Smooth muscle cell (in vitro differentiated cells): ENCODE results near the gene DPYD. TPM values are rescaled to one million over a fixed set of nuclear protein-coding genes. Genes with fewer than 3 reads are reported as not detected.

Experiments
- DNase-seq: peaks from one replicate; lab custom pipeline; 2025; ENCODE audit not compliant: unreplicated experiment; lab: John Stamatoyannopoulos, UW
- H2AFZ ChIP-seq: fragments of 200-600 bp; sonication (generic); 2 replicates; pipeline ENCODE4 v1.6.0; 2016; ENCODE audit warnings: antibody characterized with exemption, low read depth, mild to moderate bottlenecking
- H3F3A ChIP-seq: fragments of 200-600 bp; sonication (generic); 2 replicates; pipeline ENCODE4 v1.6.0; 2017; ENCODE audit warnings: antibody characterized with exemption, low read depth
- H3K27ac ChIP-seq: fragments of 200-600 bp; sonication (generic); 2 replicates; pipeline ENCODE4 v1.5.1; 2016; ENCODE audit warnings: low read depth, mild to moderate bottlenecking
- H3K27me3 ChIP-seq: fragments of 200-600 bp; sonication (generic); 2 replicates; pipeline ENCODE4 v1.6.1; 2016; ENCODE audit warnings: low read depth, mild to moderate bottlenecking
- H3K36me3 ChIP-seq: fragments of 200-600 bp; sonication (generic); 2 replicates; pipeline ENCODE4 v1.5.1; 2016; ENCODE audit warnings: low read depth
- H3K4me1 ChIP-seq: fragments of 200-600 bp; sonication (generic); 2 replicates; pipeline ENCODE4 v1.5.1; 2016; ENCODE audit warnings: low read depth
- H3K4me2 ChIP-seq: fragments of 200-600 bp; sonication (generic); 2 replicates; pipeline ENCODE4 v1.6.0; 2016; ENCODE audit warnings: mild to moderate bottlenecking
- H3K4me3 ChIP-seq: fragments of 200-600 bp; sonication (generic); 2 replicates; pipeline ENCODE4 v1.5.1; 2016; ENCODE audit warnings: mild to moderate bottlenecking
- H3K79me2 ChIP-seq: fragments of 200-600 bp; sonication (generic); 2 replicates; pipeline ENCODE4 v1.6.0; 2016; ENCODE audit warnings: low read depth, mild to moderate bottlenecking
- H3K9ac ChIP-seq: fragments of 200-600 bp; sonication (generic); 2 replicates; pipeline ENCODE4 v1.6.0; 2016; ENCODE audit warnings: low read depth
- H3K9me3 ChIP-seq: fragments of 200-600 bp; sonication (generic); replicated peaks from 2 replicates; pipeline ENCODE4 v1.5.1; 2016; ENCODE audit warnings: low read depth
- H4K20me1 ChIP-seq: fragments of 200-600 bp; sonication (generic); 2 replicates; pipeline ENCODE4 v1.6.0; 2016; ENCODE audit warnings: low read depth
- WGBS: methylation state at CpG from one replicate; pipeline ENCODE4 v1.1.7; 2016; ENCODE audit warnings: low lambda C conversion rate; 5-methylcytosine and 5-hydroxymethylcytosine counted together
- polyA plus RNA-seq: library from polyadenylated mRNA; unstranded; fragments of >200 nt; fragmentation: Nextera tagmentation; extraction: Ambion mirVana; gene quantifications from 2 replicates; pipeline ENCODE4 v1.2.1, GENCODE V29; 2016
- total RNA-seq: library from RNA; depleted of rRNA; stranded (reverse); fragments of >200 nt; gene quantifications from 2 replicates; pipeline ENCODE4 v1.2.3, GENCODE V29; 2014
- TF ChIP-seq, protein P1 (sequence below): fragments of 200-600 bp; sonication (generic); IDR thresholded peaks from 2 replicates; pipeline ENCODE4 v1.5.1; 2017; ENCODE audit warnings: borderline replicate concordance, mild to moderate bottlenecking, antibody characterized with exemption; ENCODE audit not compliant: insufficient read depth, poor library complexity, severe bottlenecking

DPYD gene
- total and polyA plus RNA-seq, 2 experiments from 2014 or later, result 1.8 to 2.0 TPM

DNA sequence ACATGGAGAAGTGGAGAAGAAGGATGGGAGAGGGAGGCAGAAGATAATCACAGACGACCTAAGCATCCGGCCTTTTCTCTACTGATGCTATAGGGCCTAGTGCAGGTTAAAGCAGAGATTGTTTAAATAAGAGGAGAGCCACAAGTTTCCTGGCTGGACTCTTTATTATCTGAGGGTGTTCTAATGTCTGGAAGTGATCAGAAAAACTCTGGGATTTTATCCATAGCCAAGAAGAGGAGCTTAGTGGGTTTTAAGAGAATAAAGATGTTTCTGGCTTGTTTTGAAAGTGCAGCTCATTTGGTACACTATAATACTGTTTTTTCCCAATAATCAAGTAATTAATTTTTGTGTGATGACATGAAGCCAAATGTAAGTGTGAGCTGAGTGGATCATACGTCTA lies 780.2 kb downstream of the DPYD start:
- Histone ChIP-seq H3K9me3 (no peaks in the 10 kb centered on the region), H3K79me2 (no peaks in the 10 kb centered on the region), H2AFZ (no peak overlapping the region), H3K4me1 (no peaks in the 10 kb centered on the region), H3K4me3 (no peak overlapping the region), H4K20me1 (no peaks in the 10 kb centered on the region), H3K4me2 (no peak overlapping the region), H3K27ac (no peak overlapping the region), H3K36me3 (no peaks in the 10 kb centered on the region), H3K9ac (no peak overlapping the region), H3F3A (no peaks in the 10 kb centered on the region), H3K27me3 (no peaks in the 10 kb centered on the region)
- DNase-seq, result no peak
- TF ChIP-seq, protein P1, sequence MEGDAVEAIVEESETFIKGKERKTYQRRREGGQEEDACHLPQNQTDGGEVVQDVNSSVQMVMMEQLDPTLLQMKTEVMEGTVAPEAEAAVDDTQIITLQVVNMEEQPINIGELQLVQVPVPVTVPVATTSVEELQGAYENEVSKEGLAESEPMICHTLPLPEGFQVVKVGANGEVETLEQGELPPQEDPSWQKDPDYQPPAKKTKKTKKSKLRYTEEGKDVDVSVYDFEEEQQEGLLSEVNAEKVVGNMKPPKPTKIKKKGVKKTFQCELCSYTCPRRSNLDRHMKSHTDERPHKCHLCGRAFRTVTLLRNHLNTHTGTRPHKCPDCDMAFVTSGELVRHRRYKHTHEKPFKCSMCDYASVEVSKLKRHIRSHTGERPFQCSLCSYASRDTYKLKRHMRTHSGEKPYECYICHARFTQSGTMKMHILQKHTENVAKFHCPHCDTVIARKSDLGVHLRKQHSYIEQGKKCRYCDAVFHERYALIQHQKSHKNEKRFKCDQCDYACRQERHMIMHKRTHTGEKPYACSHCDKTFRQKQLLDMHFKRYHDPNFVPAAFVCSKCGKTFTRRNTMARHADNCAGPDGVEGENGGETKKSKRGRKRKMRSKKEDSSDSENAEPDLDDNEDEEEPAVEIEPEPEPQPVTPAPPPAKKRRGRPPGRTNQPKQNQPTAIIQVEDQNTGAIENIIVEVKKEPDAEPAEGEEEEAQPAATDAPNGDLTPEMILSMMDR, result no peak
- 93% methylated on average over 3 of the region's 3 CpGs for WGBS

DNA sequence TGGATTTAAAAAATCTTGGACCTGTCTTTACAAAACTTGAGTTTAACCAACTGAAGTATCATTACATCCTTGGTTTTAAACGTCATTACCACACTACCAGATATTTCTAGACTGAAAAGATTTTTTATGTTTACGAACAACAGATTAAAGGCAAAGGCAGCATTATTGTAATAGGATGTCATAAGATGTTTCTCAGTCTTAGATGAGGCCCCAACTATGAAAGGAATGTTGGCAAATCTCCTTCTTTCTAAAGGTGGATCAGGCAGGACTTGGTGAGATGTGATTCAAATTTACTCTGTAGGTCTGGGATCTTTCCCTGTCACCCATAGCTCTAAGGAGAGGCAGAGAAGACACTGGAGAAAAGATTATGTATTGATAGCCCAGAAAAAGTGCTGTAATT lies 781.3 kb downstream of the DPYD start:
- no peaks in the 10 kb centered on the region for H3F3A ChIP-seq
- H3K79me2 ChIP-seq, result no peaks in the 10 kb centered on the region
- H3K27ac ChIP-seq, result no peak overlapping the region
- no peak overlapping the region for H2AFZ ChIP-seq
- H4K20me1 ChIP-seq, result no peaks in the 10 kb centered on the region
- no peak overlapping the region for H3K4me3 ChIP-seq
- no peak for DNase-seq
- no peaks in the 10 kb centered on the region for H3K4me1 ChIP-seq
- H3K36me3 ChIP-seq, result no peaks in the 10 kb centered on the region
- no peak overlapping the region for H3K4me2 ChIP-seq
- H3K9me3 ChIP-seq, result no peaks in the 10 kb centered on the region
- 71% methylated on average over 2 of the region's 2 CpGs for WGBS
- no peak overlapping the region for H3K9ac ChIP-seq
- TF ChIP-seq, protein P1, result no peak
- no peaks in the 10 kb centered on the region for H3K27me3 ChIP-seq

DNA sequence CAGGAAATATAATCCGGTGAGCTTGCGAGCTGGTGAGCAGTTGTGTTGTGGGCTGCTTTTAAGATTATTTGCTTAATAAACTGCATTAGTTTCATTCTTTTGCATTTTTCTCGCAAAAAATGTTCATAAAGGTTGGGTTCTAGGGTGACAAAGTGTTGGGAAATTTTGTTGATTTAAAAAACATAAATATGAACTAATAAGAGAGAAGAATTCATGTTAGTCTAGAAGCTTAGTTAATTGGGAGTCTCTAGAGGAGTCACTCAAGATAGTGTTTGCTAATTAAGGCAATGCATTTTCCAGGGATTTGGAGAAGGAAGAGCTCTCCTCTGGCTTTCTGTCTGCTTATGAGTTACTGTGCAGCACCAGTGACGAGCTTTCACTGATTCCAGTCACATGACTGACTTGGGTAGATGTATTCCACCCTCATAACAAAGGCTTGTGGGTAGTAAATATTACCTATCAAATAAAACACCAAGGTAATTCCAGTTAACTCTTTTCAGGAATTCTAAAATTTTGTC lies 782.3 kb downstream of the DPYD start:
- H3K4me3 ChIP-seq, result peak overlapping the region; percentile 26
- DNase-seq, result no peak

More for the DNA sequence above, 782.3 kb downstream of the DPYD start:
- TF ChIP-seq, protein P1, result no peak
- Histone ChIP-seq H3K4me1 (no peaks in the 10 kb centered on the region), H3K79me2 (no peaks in the 10 kb centered on the region), H3K27ac (peak overlapping the region; percentile 5), H3K36me3 (no peaks in the 10 kb centered on the region), H3F3A (no peaks in the 10 kb centered on the region), H3K9me3 (no peaks in the 10 kb centered on the region), H4K20me1 (no peaks in the 10 kb centered on the region), H3K4me2 (peak overlapping the region; percentile 79), H3K9ac (no peak overlapping the region), H3K27me3 (no peaks in the 10 kb centered on the region), H2AFZ (peak overlapping the region; percentile 83)
- 34% methylated on average over 4 of the region's 4 CpGs for WGBS
